Measurements from ENCODE around the gene PHOX2A. TPM values are rescaled to one million over a fixed set of nuclear protein-coding genes. Genes with fewer than 3 reads are reported as not detected.

The PHOX2A gene
- total RNA-seq (2016; rRNA removed; fragmentation: Illumina TruSeq; extraction: Trizol): not detected in 2 replicates
- not detected in 2 replicates for total RNA-seq (2016; cell fraction: cytosol; rRNA removed; fragmentation: Illumina TruSeq; extraction: Trizol; ENCODE audit: low read depth)
- not detected in 2 replicates for total RNA-seq (2016; cell fraction: insoluble cytoplasmic fraction; rRNA removed; fragmentation: Illumina TruSeq; extraction: Trizol)
- total RNA-seq (2016; cell fraction: membrane; rRNA removed; fragmentation: Illumina TruSeq; extraction: Trizol): not detected in 2 replicates
- not detected in 2 replicates for total RNA-seq (2016; cell fraction: nucleus; rRNA removed; fragmentation: Illumina TruSeq; extraction: Trizol)
- polyA plus RNA-seq (2011; rRNA removed): not detected in 2 replicates
- not detected in 2 replicates for polyA plus RNA-seq (2011; cell fraction: cytosol; rRNA removed)
- polyA plus RNA-seq (2011; cell fraction: nucleus; rRNA removed): not detected in 2 replicates
- not detected in 2 replicates for polyA plus RNA-seq (2012)
- polyA plus RNA-seq (2016; cell fraction: cytosol; fragmentation: Illumina TruSeq; extraction: Trizol; ENCODE audit: low read depth): not detected in 2 replicates
- polyA plus RNA-seq (2016; cell fraction: insoluble cytoplasmic fraction; fragmentation: Illumina TruSeq; extraction: Trizol; ENCODE audit: low read depth): not detected in 2 replicates
- polyA plus RNA-seq (2016; cell fraction: membrane; fragmentation: Illumina TruSeq; extraction: Trizol; ENCODE audit: low read depth): not detected in 2 replicates
- polyA plus RNA-seq (2016; cell fraction: nucleus; fragmentation: Illumina TruSeq; extraction: Trizol; ENCODE audit: insufficient read depth, low read depth): not detected in 2 replicates
- not detected in 2 replicates for polyA minus RNA-seq (2011; rRNA and poly(A)+ RNA removed; ENCODE audit: low replicate concordance)
- not detected in 2 replicates for polyA minus RNA-seq (2011; cell fraction: cytosol; rRNA and poly(A)+ RNA removed)
- not detected in 2 replicates for polyA minus RNA-seq (2011; cell fraction: nucleus; rRNA and poly(A)+ RNA removed)
- Bru-seq, nascent RNA: not detected
- not detected for BruChase-seq, experiment 1, labeled RNA remaining after a 6-hour chase
- not detected for BruChase-seq, experiment 2, labeled RNA remaining after a 2-hour chase
- long read RNA-seq, experiment 1: 0 reads
- long read RNA-seq, experiment 2: 0 reads

- no peak within 1 kb of the TSS for H3K4me2 ChIP-seq (ENCODE audit: low read depth, low read length)
- H4K20me1 ChIP-seq (ENCODE audit: insufficient read depth, low read length): no peaks in the 10 kb centered on the region
- H3K79me2 ChIP-seq (ENCODE audit: insufficient read depth, low read length): no peaks in the 10 kb centered on the region
- H3K9ac ChIP-seq (ENCODE audit: insufficient read depth, low read depth, low read length): no peak within 1 kb of the TSS
- H3K27ac ChIP-seq (ENCODE audit: extremely low read length, insufficient read depth, low read length): no peak within 1 kb of the TSS
- peaks cover 17% of the 10 kb centered on the region for H3K4me1 ChIP-seq (ENCODE audit: insufficient read depth, low read length)
- in situ Hi-C loops (cut with HindIII; ENCODE audit: extremely low pct_ligation_motif_present, low pct_unique_long_range_greater_than_20kb) (no loop called here), intact Hi-C loops (cut with micrococcal nuclease; ENCODE audit: unreplicated experiment) (no loop called here)
- CTCF ChIA-PET (ENCODE audit: low intra/inter-chr PET ratio, low total read pairs): no interaction called here
- DNase-seq (ENCODE audit: low spot score): no peak
- peaks cover 13 to 76% of the 10 kb centered on the region in 2 experiments for H3K27me3 ChIP-seq (ENCODE audit: control insufficient read depth in 1 of 2, insufficient read depth in 2 of 2, low read length in 2 of 2)
- FAIRE-seq: no peak
- WGBS (ENCODE audit: low lambda C conversion rate): no CpG with 5 or more reads among the region's 37 CpGs
- H3K36me3 ChIP-seq (replicated peaks in 1 of 2; ENCODE audit: control insufficient read depth in 1 of 2, insufficient read depth in 2 of 2, low read length in 2 of 2): no peaks in the 10 kb centered on the region
- H3K9me3 ChIP-seq (ENCODE audit: low read length): no peaks in the 10 kb centered on the region
- POLR2A ChIA-PET: no interaction called here
- no peak for ATAC-seq
- no peak for TF ChIP-seq RNF2 (conservative IDR thresholded peaks at IDR 0.05; ENCODE audit: low read depth)
- TF ChIP-seq GZF1 (CRISPR knock-in tag; IDR thresholded peaks at IDR 0.05): no peak
- TF ChIP-seq ZNF777 (CRISPR knock-in tag; IDR thresholded peaks at IDR 0.05): no peak
- no peak for TF ChIP-seq XRCC5 (optimal IDR thresholded peaks at IDR 0.05; ENCODE audit: low read length)
- TF ChIP-seq TCF12 (IDR thresholded peaks at IDR 0.05): no peak
- TF ChIP-seq TCF12 (CRISPR knock-in tag; IDR thresholded peaks at IDR 0.05): no peak
- no peak for TF ChIP-seq ZNF432 (CRISPR knock-in tag; IDR thresholded peaks at IDR 0.05; ENCODE audit: borderline replicate concordance)
- TF ChIP-seq, protein P1, sequence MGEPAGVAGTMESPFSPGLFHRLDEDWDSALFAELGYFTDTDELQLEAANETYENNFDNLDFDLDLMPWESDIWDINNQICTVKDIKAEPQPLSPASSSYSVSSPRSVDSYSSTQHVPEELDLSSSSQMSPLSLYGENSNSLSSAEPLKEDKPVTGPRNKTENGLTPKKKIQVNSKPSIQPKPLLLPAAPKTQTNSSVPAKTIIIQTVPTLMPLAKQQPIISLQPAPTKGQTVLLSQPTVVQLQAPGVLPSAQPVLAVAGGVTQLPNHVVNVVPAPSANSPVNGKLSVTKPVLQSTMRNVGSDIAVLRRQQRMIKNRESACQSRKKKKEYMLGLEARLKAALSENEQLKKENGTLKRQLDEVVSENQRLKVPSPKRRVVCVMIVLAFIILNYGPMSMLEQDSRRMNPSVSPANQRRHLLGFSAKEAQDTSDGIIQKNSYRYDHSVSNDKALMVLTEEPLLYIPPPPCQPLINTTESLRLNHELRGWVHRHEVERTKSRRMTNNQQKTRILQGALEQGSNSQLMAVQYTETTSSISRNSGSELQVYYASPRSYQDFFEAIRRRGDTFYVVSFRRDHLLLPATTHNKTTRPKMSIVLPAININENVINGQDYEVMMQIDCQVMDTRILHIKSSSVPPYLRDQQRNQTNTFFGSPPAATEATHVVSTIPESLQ (CRISPR knock-in tag; conservative IDR thresholded peaks at IDR 0.05): no peak
- TF ChIP-seq, protein P2, sequence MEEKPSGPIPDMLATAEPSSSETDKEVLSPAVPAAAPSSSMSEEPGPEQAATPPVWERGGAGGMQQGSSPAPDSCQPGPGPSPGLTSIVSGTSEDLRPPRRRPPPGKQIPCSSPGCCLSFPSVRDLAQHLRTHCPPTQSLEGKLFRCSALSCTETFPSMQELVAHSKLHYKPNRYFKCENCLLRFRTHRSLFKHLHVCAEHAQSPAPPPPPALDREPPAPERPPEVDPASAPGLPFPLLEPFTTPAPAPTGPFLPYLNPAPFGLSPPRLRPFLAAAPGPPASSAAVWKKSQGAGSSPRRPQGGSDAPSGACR (CRISPR knock-in tag; IDR thresholded peaks at IDR 0.05): no peak
- TF ChIP-seq ZXDC (CRISPR knock-in tag; IDR thresholded peaks at IDR 0.05): no peak
- no peak within 1 kb of the TSS for H2AFZ ChIP-seq (ENCODE audit: low read length)
- no peak within 1 kb of the TSS for H3K4me3 ChIP-seq (replicated peaks in 1 of 3; ENCODE audit: insufficient read depth in 1 of 3, low read depth in 2 of 3, low read length in 3 of 3)
- no TSS peak for BruUV-seq (replicated peaks)
These were observed at the start of gene PHOX2A for GRCh38 chr11:72244060-72244360. Gene PHOX2A (minus strand): TSS chr11:72244176. CDS start chr11:72244004, 172 bp downstream.
